ENCODE results near the gene DCUN1D3.

DNA sequence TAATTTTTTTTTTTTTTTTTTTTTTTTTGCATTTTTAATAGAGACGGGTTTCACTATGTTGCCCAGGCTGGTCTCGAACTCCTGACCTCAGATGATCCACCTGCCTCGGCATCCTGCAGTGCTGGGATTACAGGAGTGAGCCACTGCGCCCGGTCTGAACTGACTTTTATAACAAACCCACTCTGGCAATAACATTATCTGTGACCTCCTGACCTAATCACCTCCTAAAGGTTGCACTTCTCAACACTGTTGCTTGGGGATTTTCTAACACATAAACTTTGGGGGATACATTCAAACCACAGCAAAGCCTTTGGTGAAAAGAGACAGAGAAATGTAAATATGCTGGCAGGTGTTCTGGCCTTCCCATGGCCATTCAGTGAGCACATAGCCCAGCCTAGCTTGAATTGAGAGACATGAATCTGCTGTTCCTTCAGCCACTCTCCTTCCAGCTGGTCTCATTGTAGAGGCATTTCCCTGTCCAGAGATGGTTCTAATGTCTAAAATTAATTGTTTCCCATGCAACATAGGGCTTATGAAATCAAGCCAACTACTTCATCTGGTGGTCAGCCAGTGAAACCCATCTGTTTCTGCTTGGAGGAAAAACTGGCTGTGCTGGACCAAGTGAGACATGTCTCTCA is 28.7 kb upstream of the DCUN1D3 start:
- TF ChIP-seq CTCF (conservative IDR thresholded peaks at IDR 0.05; ENCODE audit: low read length): no peak
- no peak for TF ChIP-seq EZH2phosphoT487 (IDR thresholded peaks at IDR 0.05; ENCODE audit: borderline replicate concordance, low read depth, low read length)
